SK-MEL-5 (cell line): ENCODE data around the gene GAL3ST3. TPM values are rescaled to one million over a fixed set of nuclear protein-coding genes. Genes with fewer than 3 reads are reported as not detected.

Experiments used
- DNase-seq: peaks from one replicate; pipeline ENCODE4 v3.0.0-alpha.2; 2016; ENCODE audit warnings: low read depth, low spot score
- in situ Hi-C: cut with HindIII; loops from 2 replicates; pipeline ENCODE4 v1.10.0; 2016; ENCODE audit warnings: low sequenced_read_pairs, high pct_unique_total_duplicates, low pct_unique_long_range_greater_than_20kb
- total RNA-seq: library from RNA; depleted of rRNA; stranded (reverse); fragments of >200 nt; shearing (Covaris generic); gene quantifications from 2 replicates; pipeline ENCODE4 v1.2.3, GENCODE V29; 2014

The GAL3ST3 gene
- total RNA-seq, 1 experiment from 2014 or later = not detected

- in situ Hi-C loops = no loop called here
- no peak for DNase-seq
These were observed 23.1 kb upstream of the GAL3ST3 start for GRCh38 chr11:66072081-66072480.

- in situ Hi-C loops = no loop called here
- DNase-seq = no peak
These were observed 22.4 kb upstream of the GAL3ST3 start for GRCh38 chr11:66071381-66071801.

GRCh38 chr11:66070604-66071380 lies 21.8 kb upstream of the GAL3ST3 start:
- peak; percentile 4 for DNase-seq
- in situ Hi-C loops = no loop called here

GRCh38 chr11:66069715-66070603 lies 21.0 kb upstream of the GAL3ST3 start, which contains the start of gene PACS1:
Gene PACS1, plus strand, starts transcription at chr11:66070272. Its CDS starts 215 bp downstream, at chr11:66070487.
- in situ Hi-C loops = no loop called here
- peak; percentile 62 for DNase-seq

GRCh38 chr11:66068923-66069714 lies 20.2 kb upstream of the GAL3ST3 start:
- in situ Hi-C loops = no loop called here
- DNase-seq = peak; percentile 83

- DNase-seq = peak; percentile 74
- in situ Hi-C loops = no loop called here
These were observed 19.3 kb upstream of the GAL3ST3 start for GRCh38 chr11:66068154-66068821.

- no peak for DNase-seq
- in situ Hi-C loops = no loop called here
These were observed 18.7 kb upstream of the GAL3ST3 start for GRCh38 chr11:66067640-66068039.

- DNase-seq = no peak
- in situ Hi-C loops = no loop called here
These were observed 17.8 kb upstream of the GAL3ST3 start for GRCh38 chr11:66066751-66067150.

- no peak for DNase-seq
These were observed 15.6 kb upstream of the GAL3ST3 start for GRCh38 chr11:66064571-66064970.

GRCh38 chr11:66063900-66064299 lies 14.9 kb upstream of the GAL3ST3 start:
- no peak for DNase-seq
- in situ Hi-C loops = no loop called here

More at GRCh38 chr11:66064571-66064970, 15.6 kb upstream of the GAL3ST3 start:
- in situ Hi-C loops = no loop called here

GRCh38 chr11:66062408-66062807 lies 13.4 kb upstream of the GAL3ST3 start:
- in situ Hi-C loops = no loop called here
- DNase-seq = no peak

- DNase-seq = no peak
- in situ Hi-C loops = no loop called here
These were observed 12.3 kb upstream of the GAL3ST3 start for GRCh38 chr11:66061268-66061667.

GRCh38 chr11:66059966-66060680 lies 11.2 kb upstream of the GAL3ST3 start:
- in situ Hi-C loops = no loop called here

GRCh38 chr11:66056501-66056900 lies 7.5 kb upstream of the GAL3ST3 start:
- DNase-seq = no peak
- in situ Hi-C loops = no loop called here

More at GRCh38 chr11:66059966-66060680, 11.2 kb upstream of the GAL3ST3 start:
- DNase-seq = no peak

GRCh38 chr11:66055021-66055420 lies 6.1 kb upstream of the GAL3ST3 start:
- DNase-seq = no peak
- in situ Hi-C loops = no loop called here

GRCh38 chr11:66052664-66052982 lies 3.7 kb upstream of the GAL3ST3 start:
- in situ Hi-C loops = no loop called here
- DNase-seq = no peak
